Measurements from ENCODE around the gene SDCBP2.

The SDCBP2 gene

GRCh38 chr20:1319051-1319450, 9.9 kb downstream of the SDCBP2 start:
- Histone ChIP-seq H3K27me3 (ENCODE audit: insufficient read depth, low read length, poor library complexity) (no peaks in the 10 kb centered on the region), H3K9ac (ENCODE audit: low read length) (no peak overlapping the region), H4K8ac (ENCODE audit: low read depth, low read length) (no peak overlapping the region), H2BK15ac (replicated peaks; ENCODE audit: low read depth) (no peak overlapping the region), H3K79me2 (ENCODE audit: control insufficient read depth, insufficient read depth, low read length) (no peaks in the 10 kb centered on the region), H3K4me1 (ENCODE audit: control insufficient read depth, low read depth, low read length) (no peaks in the 10 kb centered on the region), H3K4ac (ENCODE audit: low read depth, low read length) (no peak overlapping the region), H3K79me1 (ENCODE audit: low read length) (no peaks in the 10 kb centered on the region), H4K5ac (ENCODE audit: low read length) (no peak overlapping the region), H2AK5ac (ENCODE audit: low read length) (no peak overlapping the region), H3K27ac (ENCODE audit: low read depth, low read length) (no peak overlapping the region), H3K4me3 (ENCODE audit: low read length) (no peak overlapping the region), H3K4me2 (ENCODE audit: low read length) (no peak overlapping the region), H2BK120ac (ENCODE audit: low read depth, low read length) (no peak overlapping the region), H2BK5ac (ENCODE audit: low read length) (no peak overlapping the region), H3K23ac (ENCODE audit: low read length) (no peak overlapping the region), H3K56ac (ENCODE audit: low read length) (no peak overlapping the region), H3K36me3 (ENCODE audit: control insufficient read depth, insufficient read depth, low read length) (no peaks in the 10 kb centered on the region), H3K18ac (ENCODE audit: low read length) (no peak overlapping the region)
- WGBS (ENCODE audit: extremely low coverage, insufficient coverage, low lambda C conversion rate), result no CpG with 5 or more reads among the region's 4 CpGs
- no peak for DNase-seq

- H3K18ac ChIP-seq (ENCODE audit: low read length), result no peak overlapping the region
- no peak overlapping the region for H3K4me3 ChIP-seq (ENCODE audit: low read length)
- no CpG with 5 or more reads among the region's 12 CpGs for WGBS (ENCODE audit: extremely low coverage, insufficient coverage, low lambda C conversion rate)
- H3K27ac ChIP-seq (ENCODE audit: low read depth, low read length), result no peak overlapping the region
- no peak overlapping the region for H3K4ac ChIP-seq (ENCODE audit: low read depth, low read length)
- no peak overlapping the region for H2BK120ac ChIP-seq (ENCODE audit: low read depth, low read length)
- no peak overlapping the region for H4K5ac ChIP-seq (ENCODE audit: low read length)
- H2AK5ac ChIP-seq (ENCODE audit: low read length), result no peak overlapping the region
- H3K9ac ChIP-seq (ENCODE audit: low read length), result no peak overlapping the region
- no peaks in the 10 kb centered on the region for H3K79me2 ChIP-seq (ENCODE audit: control insufficient read depth, insufficient read depth, low read length)
- H3K4me2 ChIP-seq (ENCODE audit: low read length), result no peak overlapping the region
- H3K23ac ChIP-seq (ENCODE audit: low read length), result no peak overlapping the region
- no peaks in the 10 kb centered on the region for H3K27me3 ChIP-seq (ENCODE audit: insufficient read depth, low read length, poor library complexity)
- H3K56ac ChIP-seq (ENCODE audit: low read length), result no peak overlapping the region
- no peaks in the 10 kb centered on the region for H3K79me1 ChIP-seq (ENCODE audit: low read length)
- no peak overlapping the region for H2BK15ac ChIP-seq (replicated peaks; ENCODE audit: low read depth)
- no peaks in the 10 kb centered on the region for H3K4me1 ChIP-seq (ENCODE audit: control insufficient read depth, low read depth, low read length)
- DNase-seq, result no peak
- no peak overlapping the region for H4K8ac ChIP-seq (ENCODE audit: low read depth, low read length)
- no peak overlapping the region for H2BK5ac ChIP-seq (ENCODE audit: low read length)
- H3K36me3 ChIP-seq (ENCODE audit: control insufficient read depth, insufficient read depth, low read length), result no peaks in the 10 kb centered on the region
Measured at GRCh38 chr20:1317545-1318255, 11.2 kb downstream of the SDCBP2 start.

- H2BK5ac ChIP-seq (ENCODE audit: low read length), result no peak overlapping the region
- H3K4me2 ChIP-seq (ENCODE audit: low read length), result no peak overlapping the region
- no peak overlapping the region for H2BK15ac ChIP-seq (replicated peaks; ENCODE audit: low read depth)
- H3K4ac ChIP-seq (ENCODE audit: low read depth, low read length), result no peak overlapping the region
- H3K36me3 ChIP-seq (ENCODE audit: control insufficient read depth, insufficient read depth, low read length), result no peaks in the 10 kb centered on the region
- DNase-seq, result no peak
- H4K5ac ChIP-seq (ENCODE audit: low read length), result no peak overlapping the region
- H2AK5ac ChIP-seq (ENCODE audit: low read length), result no peak overlapping the region
- no peaks in the 10 kb centered on the region for H3K79me2 ChIP-seq (ENCODE audit: control insufficient read depth, insufficient read depth, low read length)
- H3K23ac ChIP-seq (ENCODE audit: low read length), result no peak overlapping the region
- H3K9ac ChIP-seq (ENCODE audit: low read length), result no peak overlapping the region
- WGBS (ENCODE audit: extremely low coverage, insufficient coverage, low lambda C conversion rate), result no CpG with 5 or more reads among the region's 5 CpGs
- H3K56ac ChIP-seq (ENCODE audit: low read length), result no peak overlapping the region
- no peak overlapping the region for H3K27ac ChIP-seq (ENCODE audit: low read depth, low read length)
- H4K8ac ChIP-seq (ENCODE audit: low read depth, low read length), result no peak overlapping the region
- H3K4me3 ChIP-seq (ENCODE audit: low read length), result no peak overlapping the region
- H2BK120ac ChIP-seq (ENCODE audit: low read depth, low read length), result no peak overlapping the region
- no peak overlapping the region for H3K18ac ChIP-seq (ENCODE audit: low read length)
- H3K79me1 ChIP-seq (ENCODE audit: low read length), result no peaks in the 10 kb centered on the region
- no peaks in the 10 kb centered on the region for H3K27me3 ChIP-seq (ENCODE audit: insufficient read depth, low read length, poor library complexity)
- no peaks in the 10 kb centered on the region for H3K4me1 ChIP-seq (ENCODE audit: control insufficient read depth, low read depth, low read length)
Measured at GRCh38 chr20:1315804-1316203, 13.1 kb downstream of the SDCBP2 start.

GRCh38 chr20:1313236-1313964, 15.5 kb downstream of the SDCBP2 start:
- no peaks in the 10 kb centered on the region for H3K36me3 ChIP-seq (ENCODE audit: control insufficient read depth, insufficient read depth, low read length)
- no peak overlapping the region for H3K4me3 ChIP-seq (ENCODE audit: low read length)
- DNase-seq, result peak; percentile 77
- no CpG with 5 or more reads among the region's 38 CpGs for WGBS (ENCODE audit: extremely low coverage, insufficient coverage, low lambda C conversion rate)
- no peak overlapping the region for H4K8ac ChIP-seq (ENCODE audit: low read depth, low read length)
- no peak overlapping the region for H2BK15ac ChIP-seq (replicated peaks; ENCODE audit: low read depth)
- H3K27ac ChIP-seq (ENCODE audit: low read depth, low read length), result no peak overlapping the region
- peak overlapping the region; percentile 46 for H3K9ac ChIP-seq (ENCODE audit: low read length)
- H2BK120ac ChIP-seq (ENCODE audit: low read depth, low read length), result no peak overlapping the region
- no peak overlapping the region for H4K5ac ChIP-seq (ENCODE audit: low read length)
- no peak overlapping the region for H2AK5ac ChIP-seq (ENCODE audit: low read length)
- no peak overlapping the region for H3K23ac ChIP-seq (ENCODE audit: low read length)
- H3K18ac ChIP-seq (ENCODE audit: low read length), result no peak overlapping the region
- H3K4me2 ChIP-seq (ENCODE audit: low read length), result peak overlapping the region; percentile 15
- peak overlapping the region; percentile 80 for H3K56ac ChIP-seq (ENCODE audit: low read length)
- H2BK5ac ChIP-seq (ENCODE audit: low read length), result no peak overlapping the region
- H3K4me1 ChIP-seq (ENCODE audit: control insufficient read depth, low read depth, low read length), result no peaks in the 10 kb centered on the region
- no peaks in the 10 kb centered on the region for H3K79me2 ChIP-seq (ENCODE audit: control insufficient read depth, insufficient read depth, low read length)
- no peaks in the 10 kb centered on the region for H3K79me1 ChIP-seq (ENCODE audit: low read length)
- no peak overlapping the region for H3K4ac ChIP-seq (ENCODE audit: low read depth, low read length)
- no peaks in the 10 kb centered on the region for H3K27me3 ChIP-seq (ENCODE audit: insufficient read depth, low read length, poor library complexity)

GRCh38 chr20:1312904-1313235, 16.1 kb downstream of the SDCBP2 start:
- WGBS (ENCODE audit: extremely low coverage, insufficient coverage, low lambda C conversion rate), result no CpG with 5 or more reads among the region's 16 CpGs
- no peaks in the 10 kb centered on the region for H3K79me1 ChIP-seq (ENCODE audit: low read length)
- H3K27ac ChIP-seq (ENCODE audit: low read depth, low read length), result no peak overlapping the region
- no peak overlapping the region for H4K5ac ChIP-seq (ENCODE audit: low read length)
- H2BK120ac ChIP-seq (ENCODE audit: low read depth, low read length), result no peak overlapping the region
- no peak overlapping the region for H3K18ac ChIP-seq (ENCODE audit: low read length)
- H3K4me2 ChIP-seq (ENCODE audit: low read length), result peak overlapping the region; percentile 15
- H3K27me3 ChIP-seq (ENCODE audit: insufficient read depth, low read length, poor library complexity), result no peaks in the 10 kb centered on the region
- peak overlapping the region; percentile 46 for H3K9ac ChIP-seq (ENCODE audit: low read length)
- DNase-seq, result no peak
- H3K36me3 ChIP-seq (ENCODE audit: control insufficient read depth, insufficient read depth, low read length), result no peaks in the 10 kb centered on the region
- H3K4ac ChIP-seq (ENCODE audit: low read depth, low read length), result no peak overlapping the region
- no peak overlapping the region for H2BK15ac ChIP-seq (replicated peaks; ENCODE audit: low read depth)
- no peak overlapping the region for H3K23ac ChIP-seq (ENCODE audit: low read length)
- H4K8ac ChIP-seq (ENCODE audit: low read depth, low read length), result no peak overlapping the region
- H3K56ac ChIP-seq (ENCODE audit: low read length), result peak overlapping the region; percentile 80
- H3K79me2 ChIP-seq (ENCODE audit: control insufficient read depth, insufficient read depth, low read length), result no peaks in the 10 kb centered on the region
- H2AK5ac ChIP-seq (ENCODE audit: low read length), result no peak overlapping the region
- no peaks in the 10 kb centered on the region for H3K4me1 ChIP-seq (ENCODE audit: control insufficient read depth, low read depth, low read length)
- no peak overlapping the region for H3K4me3 ChIP-seq (ENCODE audit: low read length)
- no peak overlapping the region for H2BK5ac ChIP-seq (ENCODE audit: low read length)
